HG03066 (cell line): ENCODE measurements around the gene EIF1AX.
"Not testable (repeated sequence)": the region's sequence is repeated elsewhere in the genome, so short reads cannot be mapped to it uniquely, and the experiment has no call there.

ENCODE experiments used
- ATAC-seq: cut with Tn5 transposase; IDR thresholded peaks from one replicate; pipeline ENCODE4 v1.9.1; 2021; ENCODE audit warnings: low read depth; ENCODE audit not compliant: unreplicated experiment

Gene EIF1AX, protein sequence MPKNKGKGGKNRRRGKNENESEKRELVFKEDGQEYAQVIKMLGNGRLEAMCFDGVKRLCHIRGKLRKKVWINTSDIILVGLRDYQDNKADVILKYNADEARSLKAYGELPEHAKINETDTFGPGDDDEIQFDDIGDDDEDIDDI

DNA sequence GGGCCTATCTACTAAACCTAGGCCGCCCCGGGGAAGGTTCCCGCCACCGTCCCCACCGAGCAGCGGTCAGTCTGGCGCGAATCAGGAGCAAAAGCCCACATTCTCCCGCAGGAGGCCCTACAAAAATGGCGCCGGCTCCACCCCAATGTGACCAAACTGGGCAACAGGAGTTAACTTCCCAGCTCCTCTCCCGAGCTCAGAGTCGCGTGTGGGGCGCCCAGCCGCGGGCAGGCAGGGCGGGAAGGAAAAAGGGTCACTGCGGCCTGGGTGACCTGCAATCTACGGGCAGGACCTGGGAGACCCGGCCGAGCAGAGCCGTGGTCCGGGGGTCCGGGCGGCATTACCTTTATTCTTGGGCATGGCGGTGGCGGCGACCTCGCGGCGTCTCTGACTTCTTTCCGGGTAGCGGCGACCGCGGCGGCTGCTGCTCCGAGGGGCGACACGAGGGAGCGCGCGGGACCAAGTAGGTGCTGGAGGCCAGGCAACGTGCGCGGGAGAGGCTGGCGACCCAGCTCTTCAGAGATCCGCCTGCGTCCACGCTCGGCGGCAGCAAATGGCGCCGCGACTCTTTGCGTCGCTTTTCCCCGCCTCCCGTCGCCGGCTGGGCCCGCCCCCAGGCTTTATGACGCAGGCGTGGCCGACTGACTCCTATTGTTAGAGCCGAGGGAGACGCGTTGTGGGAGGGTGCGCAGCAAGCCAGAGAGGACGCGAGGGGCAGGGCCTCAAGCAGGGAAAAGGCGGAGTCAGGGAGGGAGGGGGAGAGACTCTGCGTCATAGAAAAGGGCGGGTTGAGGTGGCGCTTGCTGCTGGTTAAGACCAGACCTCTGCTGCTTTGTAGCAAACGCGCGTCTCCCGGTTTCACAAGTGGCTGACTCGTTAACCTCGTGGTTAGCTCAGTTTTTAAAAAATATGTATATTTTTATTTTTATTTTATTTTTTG lies at the start of gene EIF1AX:
Gene EIF1AX (minus strand): TSS at position 558 of the 940 bp plus-strand sequence. CDS start 198 bp downstream, at position 360.
- ATAC-seq, result peak; percentile 96

DNA sequence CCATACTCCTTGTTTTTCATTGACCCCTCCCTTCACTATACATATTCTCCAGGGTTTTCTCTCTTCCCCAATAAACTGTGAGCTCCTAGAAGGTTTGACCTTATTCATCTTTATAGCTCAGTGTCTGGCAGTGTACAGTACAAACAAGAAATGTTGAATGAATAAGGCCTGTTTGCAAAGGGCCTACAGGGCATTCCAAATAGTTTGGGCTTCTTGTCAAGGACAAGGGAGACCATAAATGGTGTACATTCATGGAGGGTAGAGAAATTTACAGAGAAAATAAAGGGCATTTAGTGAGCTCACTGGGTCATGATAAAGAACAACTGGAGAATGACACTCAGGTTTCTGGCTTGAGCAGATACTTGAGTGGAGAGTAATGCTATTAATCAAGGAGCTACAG lies 47.5 kb upstream of the EIF1AX start:
- no peak for ATAC-seq

DNA sequence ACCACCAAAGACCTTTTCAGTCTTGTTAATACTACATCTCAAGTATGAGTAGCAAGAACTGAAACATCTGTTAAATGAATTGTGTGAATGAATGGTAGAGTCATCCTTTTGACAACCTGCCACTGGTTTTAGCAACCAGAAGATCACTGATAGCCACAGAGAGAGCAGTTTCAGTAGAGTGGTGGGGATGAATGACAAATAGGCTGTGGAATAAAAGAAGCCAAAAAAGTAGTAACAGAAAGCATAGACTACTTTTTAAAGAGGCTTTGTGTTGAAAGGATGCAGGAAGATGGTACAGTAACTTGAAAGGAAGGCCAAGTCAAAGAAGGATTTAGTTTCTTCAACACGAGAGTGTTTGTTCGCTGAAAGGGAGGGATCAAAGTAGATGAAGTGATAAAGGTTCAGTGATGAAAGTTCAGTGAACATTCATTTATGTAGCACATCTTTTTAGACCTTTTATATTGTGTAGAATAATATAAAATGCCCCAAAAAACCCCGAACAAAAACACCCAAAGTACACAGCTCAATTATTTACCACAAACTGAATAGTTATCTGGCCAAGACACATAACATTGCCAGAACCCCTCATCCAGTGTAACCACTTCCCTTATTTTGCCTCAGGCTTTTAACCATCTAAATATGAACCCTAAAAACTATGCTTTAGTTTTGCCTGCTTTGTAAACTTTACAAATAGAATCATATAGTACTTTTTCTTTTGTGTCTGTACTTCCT lies 40.1 kb upstream of the EIF1AX start:
- no peak for ATAC-seq

DNA sequence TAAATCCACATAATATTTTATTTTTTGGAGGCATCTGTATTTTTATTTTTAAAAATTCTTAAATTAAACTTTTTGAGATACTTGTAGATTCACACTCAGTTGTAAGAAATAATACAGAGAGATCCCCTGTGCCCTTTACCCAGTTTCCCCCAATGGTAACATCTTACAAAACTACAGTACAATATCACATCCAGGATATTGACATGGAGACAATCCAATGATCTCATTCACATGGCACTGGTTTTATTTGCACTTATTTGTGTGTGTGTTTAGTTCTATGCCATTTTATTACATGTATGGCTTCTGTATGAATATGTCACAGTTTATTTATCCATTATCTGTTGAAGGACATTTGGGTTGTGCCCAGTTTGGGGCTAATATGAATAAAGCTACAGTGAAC lies 35.5 kb upstream of the EIF1AX start:
- ATAC-seq, result no peak

DNA sequence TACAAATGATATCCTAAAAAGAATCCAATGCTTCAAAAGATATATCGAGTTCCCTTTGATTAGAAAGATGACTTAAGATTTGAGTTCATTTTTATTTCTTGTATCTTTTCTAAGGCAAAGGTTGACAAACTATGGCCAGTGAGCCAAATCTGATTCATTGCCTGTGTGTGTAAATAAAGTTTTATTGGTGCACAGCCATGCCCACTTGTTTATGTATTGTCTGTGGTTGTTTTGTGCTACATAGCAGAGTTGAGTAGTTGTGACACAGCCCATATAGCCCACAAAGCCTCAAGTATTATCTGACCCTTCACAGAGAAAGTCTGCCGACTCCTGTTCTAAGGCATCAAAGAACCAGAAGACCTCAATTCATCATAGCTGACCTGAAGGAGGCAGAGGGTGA lies 32.2 kb upstream of the EIF1AX start:
- ATAC-seq, result no peak

DNA sequence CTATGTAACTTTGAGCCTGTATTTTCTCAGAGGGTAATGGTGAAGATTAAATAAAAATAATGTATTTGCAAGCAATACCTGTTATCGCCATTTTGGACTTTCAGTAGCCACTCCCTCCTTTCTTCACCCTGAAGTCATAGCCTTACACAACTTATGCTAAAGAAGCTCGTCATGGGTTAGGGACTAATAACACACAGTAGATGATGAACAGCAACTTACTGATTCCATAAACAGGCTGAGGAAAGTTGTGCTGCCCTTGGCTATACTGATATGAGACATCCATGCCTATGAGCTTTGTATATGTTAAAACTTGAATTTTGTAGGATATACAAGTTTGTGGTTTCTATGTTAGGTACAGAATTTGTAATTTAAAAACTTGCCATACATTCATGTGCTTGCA lies 31.7 kb upstream of the EIF1AX start:
- no peak for ATAC-seq

DNA sequence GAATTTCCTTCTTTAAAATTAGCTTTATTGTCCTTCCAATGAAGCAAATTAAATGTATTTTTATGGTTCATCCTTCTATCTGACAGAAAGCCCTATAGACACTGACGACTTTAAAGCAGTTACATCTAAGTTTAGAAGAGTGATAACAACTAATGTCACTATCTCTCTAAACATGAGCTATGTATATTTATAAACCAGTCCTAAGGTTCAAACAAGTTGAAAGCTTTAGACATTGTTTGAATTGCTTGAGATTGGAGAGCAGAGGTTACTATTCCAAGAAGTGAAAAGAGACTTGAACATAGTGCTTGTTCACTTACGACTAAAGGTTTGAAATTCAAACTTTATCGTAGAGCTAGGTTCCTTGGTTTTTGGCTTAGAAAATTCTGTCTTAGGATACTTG lies 30.2 kb upstream of the EIF1AX start:
- no peak for ATAC-seq

DNA sequence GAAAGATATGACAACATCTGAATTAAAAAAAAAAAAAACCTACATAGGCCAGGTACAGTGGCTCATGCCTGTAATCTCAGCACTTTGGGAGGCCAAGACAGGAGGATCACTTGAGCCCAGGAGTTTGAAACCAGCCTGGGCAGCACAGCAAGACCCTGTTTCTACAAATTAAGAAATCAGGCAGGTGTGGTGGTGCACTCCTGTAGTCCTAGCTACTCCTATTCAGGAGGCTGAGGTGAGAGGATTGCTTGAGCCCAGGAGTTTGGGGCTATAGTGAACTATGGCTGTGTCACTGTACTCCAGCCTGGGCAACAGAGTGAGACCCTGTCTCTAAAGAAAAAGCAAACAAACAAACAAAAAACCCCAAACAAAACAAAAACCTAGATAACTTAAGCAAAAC lies 20.9 kb upstream of the EIF1AX start:
- ATAC-seq, result not testable (repeated sequence)

DNA sequence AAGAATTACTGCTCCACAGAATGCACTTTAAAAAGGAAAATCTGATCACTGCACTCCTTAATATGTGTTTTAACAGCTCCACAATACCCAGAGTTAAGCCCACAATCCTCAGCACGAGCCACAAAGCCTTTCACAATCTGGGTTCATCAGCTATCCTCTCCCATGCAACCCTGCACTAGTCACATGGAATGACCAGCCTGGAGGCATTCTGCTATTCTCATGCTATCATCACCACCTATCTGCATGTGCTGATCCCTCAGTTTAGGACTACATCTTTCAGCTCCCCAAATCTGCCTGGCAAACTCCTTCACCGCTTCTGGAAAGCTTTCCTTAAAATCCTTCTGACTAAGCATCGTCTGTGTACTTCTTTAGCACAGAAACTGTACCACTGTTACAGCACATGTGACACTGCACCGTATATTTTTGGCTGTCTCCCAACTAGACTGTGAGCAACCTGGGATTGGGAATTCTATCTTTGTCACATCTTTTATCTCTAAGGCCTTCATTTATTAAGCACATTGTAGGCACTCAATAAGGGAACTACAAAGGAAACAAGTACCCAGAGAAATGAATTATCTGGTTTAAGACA lies 18.3 kb upstream of the EIF1AX start:
- ATAC-seq, result no peak

DNA sequence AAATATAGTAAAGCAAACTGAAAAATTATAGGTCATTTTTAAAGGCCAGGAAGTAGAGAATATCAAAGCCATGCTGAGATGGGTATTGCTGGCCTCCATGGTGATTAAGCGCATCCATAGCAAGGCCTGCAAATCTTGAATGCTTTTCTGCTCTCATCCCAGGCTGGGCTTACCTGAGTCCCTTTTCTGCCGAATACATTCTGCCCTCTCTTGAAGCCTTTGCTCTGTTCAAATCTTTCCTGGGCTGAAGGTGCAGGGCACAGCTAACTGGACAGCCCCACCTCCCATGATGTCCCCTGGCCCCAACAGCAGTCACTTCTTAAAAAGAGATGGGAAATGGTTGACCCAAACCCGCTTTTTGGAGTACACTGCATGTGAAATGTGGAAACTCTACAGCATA lies 10.1 kb upstream of the EIF1AX start:
- no peak for ATAC-seq

DNA sequence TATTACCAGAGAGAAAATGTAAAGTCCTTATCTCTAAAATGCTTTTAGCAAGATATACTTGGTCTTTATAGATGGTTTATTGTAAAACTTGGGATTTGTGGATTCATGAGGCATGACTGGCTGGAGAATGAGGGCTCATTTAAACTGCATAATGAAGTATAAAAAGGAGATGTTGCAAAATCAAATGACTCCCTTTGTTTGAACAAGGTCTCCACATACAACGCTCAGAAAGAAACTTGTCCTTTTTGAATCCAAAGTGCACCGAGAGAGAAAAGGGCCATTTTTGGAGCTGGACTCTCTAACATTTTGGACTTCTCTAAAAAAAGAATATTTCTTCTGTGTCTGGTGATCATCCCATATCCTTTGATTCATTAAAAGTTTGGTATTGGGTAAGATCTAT lies 7.7 kb upstream of the EIF1AX start:
- no peak for ATAC-seq

DNA sequence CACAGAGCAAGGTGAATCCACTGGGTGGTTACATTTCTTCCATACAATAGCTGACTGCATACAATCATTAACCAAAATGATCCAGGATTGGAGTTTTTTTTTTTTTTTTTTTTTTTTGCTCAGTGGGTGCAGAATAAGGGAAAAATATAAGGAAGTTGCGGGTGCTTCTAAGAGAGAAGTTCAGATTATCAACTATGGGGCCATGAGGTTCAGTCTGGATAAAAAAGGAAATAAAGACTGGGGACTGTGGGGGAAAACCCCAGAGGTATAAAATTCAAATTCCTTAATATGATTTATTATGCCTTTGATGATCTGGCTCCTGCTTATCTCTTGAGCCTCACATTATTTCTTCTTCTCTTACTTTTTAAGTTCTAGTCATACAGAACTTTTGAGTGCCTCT lies 5.9 kb upstream of the EIF1AX start:
- ATAC-seq, result no peak

DNA sequence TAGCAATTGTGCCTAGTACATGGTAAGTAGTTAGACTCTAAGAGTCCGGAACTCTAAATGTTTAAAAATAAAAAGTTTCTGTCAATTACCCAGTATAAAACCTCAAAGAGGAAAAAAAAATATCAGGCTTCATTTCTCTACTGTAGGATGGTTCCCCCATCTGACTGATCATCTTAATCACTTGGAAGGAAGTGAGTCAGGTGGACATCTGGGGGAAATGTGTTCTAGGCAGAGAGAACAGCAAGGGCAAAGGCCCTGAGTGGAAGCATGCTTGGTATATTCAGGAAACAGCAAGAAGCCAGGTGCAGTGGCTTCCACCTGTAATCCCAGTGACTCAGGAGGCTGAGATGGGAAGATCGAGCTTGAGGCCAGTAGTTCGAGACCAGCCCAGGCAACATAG lies 2.9 kb upstream of the EIF1AX start:
- no peak for ATAC-seq

DNA sequence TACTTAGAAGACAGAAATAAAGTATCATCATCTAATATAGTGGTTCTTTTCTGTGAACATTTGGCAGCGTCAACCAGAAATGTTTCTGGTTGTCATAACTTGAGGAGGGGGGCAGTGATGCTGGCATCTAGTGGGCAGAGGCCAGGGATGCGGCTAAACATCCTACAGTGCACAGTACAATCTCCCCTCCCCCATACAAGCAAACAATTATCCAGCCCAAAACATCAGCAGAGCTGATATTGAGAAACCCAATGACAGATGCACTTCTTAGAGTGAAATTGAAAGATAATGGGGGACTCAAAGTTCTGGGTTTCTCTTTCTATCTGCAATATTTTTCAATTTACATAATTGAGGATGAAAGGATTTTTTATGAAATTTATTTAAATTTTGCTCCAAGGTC lies 1.9 kb upstream of the EIF1AX start:
- ATAC-seq, result no peak

DNA sequence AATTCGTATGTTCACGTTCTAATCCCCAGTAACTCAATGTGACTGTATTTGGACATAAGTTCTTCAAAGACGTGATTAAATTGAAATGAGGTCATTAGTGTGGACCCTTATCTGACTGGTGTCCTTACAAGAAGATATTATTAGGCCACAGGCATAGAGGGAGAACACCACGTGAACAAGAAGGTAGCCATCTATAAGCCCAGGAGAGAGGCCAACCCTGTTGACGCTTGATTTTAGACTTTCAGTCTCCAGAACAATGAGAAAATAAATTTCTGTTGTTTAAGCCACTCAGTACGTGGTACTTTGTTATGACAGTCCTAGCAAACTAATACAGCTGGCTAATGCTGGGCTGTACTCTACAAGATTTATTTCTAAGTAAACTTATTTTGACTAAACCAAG lies 1.5 kb upstream of the EIF1AX start:
- no peak for ATAC-seq

DNA sequence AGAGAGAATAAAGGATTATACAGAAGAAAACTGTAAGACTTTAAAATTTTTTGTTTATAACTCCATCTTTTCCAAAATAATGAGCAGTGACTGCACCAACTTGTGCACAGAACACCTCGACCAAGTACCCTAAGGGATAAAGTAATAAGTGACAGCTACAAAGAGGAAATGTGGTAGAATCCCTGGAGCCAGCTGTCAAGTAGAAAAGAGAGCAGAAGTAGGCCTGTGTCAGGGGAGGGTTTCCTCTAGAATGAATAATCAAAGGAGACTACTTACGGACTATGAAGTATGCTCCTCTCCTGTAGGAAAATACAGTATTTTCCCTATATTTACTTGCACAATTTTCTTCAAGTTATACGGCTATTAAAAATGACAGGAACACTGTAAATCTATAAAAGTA lies 1.2 kb downstream of the EIF1AX start:
- no peak for ATAC-seq

DNA sequence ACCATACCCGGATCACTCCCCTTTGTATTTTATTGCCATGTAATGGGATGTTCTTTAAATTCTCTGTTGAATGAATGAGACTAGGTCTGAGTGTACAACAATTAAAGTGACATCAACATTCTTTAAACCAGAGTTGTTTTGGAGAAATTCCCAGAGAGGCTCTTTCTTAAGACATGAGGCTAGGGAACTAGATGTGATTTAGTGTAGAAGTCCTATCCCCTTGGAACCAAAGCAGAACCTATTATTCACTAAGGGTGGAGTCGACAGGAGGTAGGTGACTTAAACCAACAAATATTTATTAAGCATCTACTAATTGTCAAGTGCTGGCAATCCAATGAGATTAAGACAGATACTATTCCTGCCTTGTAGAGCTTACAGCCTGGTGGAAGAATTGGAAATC lies 1.7 kb downstream of the EIF1AX start:
- ATAC-seq, result no peak

DNA sequence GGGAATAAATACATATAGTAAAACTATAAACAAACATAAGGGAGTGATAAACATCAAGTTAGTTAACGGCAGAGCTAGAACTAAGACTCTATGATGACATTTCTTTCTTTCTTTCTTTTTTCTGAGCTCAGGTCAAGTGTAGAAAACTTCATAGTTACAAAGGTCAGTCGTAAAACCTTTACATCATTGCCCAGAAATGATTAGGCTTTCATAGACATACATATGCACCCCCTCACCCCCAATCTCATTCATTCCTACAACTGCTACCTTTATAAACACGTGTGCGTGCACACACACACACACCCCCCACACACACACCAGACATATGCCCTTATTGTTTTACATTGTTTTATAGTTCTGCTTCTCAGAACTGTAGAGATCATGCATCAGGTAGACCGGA lies 5.7 kb downstream of the EIF1AX start:
- no peak for ATAC-seq

DNA sequence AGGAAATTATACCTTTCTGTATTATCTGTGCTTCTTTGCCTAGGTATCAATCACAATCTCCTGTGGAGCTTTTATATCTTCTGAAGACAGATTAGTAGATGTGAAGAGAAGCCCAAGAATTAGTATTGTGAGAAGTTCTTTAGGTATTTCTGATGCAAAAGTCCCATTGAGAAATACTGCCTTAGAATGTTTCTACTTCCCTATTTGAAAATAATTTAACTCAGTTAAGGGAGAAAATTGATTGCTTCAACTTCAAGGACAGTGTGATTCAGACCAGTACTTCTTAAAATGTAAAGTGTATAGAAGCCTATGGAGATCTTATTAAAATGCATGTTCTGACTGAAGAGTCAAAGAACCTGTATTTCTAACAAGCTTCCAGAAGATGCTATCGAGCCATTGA lies 9.0 kb downstream of the EIF1AX start:
- ATAC-seq, result no peak

DNA sequence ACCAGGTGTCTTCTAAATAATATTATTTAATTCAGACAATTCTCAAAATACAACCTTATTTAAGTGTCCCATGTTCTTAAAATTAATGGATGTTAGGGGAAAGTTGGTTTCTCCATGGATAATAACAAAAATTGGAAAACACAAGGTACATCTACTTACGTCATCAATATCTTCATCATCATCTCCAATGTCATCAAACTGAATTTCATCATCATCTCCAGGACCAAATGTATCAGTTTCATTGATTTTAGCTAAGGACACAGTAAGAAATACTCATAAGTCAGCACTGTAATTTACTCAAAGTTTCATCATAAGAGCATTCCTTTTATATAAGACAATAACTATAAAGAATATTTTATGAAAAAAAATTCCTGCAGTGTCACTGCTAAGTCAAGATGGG lies 11.3 kb downstream of the EIF1AX start:
- no peak for ATAC-seq

DNA sequence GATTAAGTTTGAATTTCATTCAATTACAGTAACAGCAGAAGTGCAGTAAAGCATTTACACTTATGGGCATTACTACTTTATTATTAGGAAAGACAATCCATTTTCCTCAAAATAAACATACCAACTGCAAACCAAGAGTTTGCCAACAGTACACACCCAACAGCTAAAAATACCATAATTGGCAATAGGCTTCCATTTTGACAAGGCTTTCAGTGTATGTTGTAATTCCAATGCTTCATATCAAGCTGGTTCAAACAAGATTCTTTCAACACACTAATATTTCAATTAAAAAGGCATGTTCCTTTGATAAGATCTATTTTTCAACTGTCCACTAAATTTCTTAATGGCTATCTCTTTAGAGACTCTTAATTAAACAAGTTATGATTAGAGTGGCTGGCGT lies 12.1 kb downstream of the EIF1AX start:
- ATAC-seq, result no peak
